Measurements from ENCODE around the gene SGF29.

DNA sequence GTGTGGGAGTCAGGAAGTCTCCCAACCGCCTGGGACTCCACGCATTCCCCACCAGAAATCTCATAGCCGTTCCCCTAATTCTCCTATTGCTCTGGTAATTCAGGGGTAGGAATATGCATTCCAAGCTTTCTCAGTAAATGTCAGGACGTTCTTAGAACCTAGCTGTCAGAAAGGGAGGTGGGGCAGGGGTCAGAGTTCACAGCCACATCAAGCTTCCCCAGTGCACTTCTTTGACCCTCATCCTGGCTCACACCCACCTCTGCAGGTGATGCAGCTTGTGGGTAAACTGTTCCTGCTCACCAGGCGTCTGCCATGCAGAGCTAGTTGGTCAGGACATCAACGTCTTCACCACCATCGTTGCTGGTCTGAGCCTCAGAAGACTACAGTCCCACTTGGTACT lies 33.0 kb upstream of the SGF29 start:
- TF ChIP-seq, protein P1, sequence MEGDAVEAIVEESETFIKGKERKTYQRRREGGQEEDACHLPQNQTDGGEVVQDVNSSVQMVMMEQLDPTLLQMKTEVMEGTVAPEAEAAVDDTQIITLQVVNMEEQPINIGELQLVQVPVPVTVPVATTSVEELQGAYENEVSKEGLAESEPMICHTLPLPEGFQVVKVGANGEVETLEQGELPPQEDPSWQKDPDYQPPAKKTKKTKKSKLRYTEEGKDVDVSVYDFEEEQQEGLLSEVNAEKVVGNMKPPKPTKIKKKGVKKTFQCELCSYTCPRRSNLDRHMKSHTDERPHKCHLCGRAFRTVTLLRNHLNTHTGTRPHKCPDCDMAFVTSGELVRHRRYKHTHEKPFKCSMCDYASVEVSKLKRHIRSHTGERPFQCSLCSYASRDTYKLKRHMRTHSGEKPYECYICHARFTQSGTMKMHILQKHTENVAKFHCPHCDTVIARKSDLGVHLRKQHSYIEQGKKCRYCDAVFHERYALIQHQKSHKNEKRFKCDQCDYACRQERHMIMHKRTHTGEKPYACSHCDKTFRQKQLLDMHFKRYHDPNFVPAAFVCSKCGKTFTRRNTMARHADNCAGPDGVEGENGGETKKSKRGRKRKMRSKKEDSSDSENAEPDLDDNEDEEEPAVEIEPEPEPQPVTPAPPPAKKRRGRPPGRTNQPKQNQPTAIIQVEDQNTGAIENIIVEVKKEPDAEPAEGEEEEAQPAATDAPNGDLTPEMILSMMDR (IDR thresholded peaks at IDR 0.05; ENCODE audit: insufficient read depth, low read depth, low read length) = no peak
- TF ChIP-seq EZH2 (IDR thresholded peaks at IDR 0.05; ENCODE audit: insufficient read depth, low read length) = no peak
